ENCODE data around the gene C1orf159. TPM values are rescaled to one million over a fixed set of nuclear protein-coding genes. Genes with fewer than 3 reads are reported as not detected.

C1orf159 gene
- total and polyA plus RNA-seq, 2 of the 8 experiments (the other 6 are each of a cell fraction or from before 2014, with no cell fraction given) = 10.0 to 10.9 TPM

- TF ChIP-seq, protein P1, sequence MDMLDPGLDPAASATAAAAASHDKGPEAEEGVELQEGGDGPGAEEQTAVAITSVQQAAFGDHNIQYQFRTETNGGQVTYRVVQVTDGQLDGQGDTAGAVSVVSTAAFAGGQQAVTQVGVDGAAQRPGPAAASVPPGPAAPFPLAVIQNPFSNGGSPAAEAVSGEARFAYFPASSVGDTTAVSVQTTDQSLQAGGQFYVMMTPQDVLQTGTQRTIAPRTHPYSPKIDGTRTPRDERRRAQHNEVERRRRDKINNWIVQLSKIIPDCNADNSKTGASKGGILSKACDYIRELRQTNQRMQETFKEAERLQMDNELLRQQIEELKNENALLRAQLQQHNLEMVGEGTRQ (IDR thresholded peaks at IDR 0.05; ENCODE audit: low read length) = no peak
- TF ChIP-seq, protein P2, sequence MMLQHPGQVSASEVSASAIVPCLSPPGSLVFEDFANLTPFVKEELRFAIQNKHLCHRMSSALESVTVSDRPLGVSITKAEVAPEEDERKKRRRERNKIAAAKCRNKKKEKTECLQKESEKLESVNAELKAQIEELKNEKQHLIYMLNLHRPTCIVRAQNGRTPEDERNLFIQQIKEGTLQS (IDR thresholded peaks at IDR 0.05; ENCODE audit: insufficient read depth, low read depth, low read length) = peak; percentile 54; the same call in 1 of the 2 replicates
- no peak for TF ChIP-seq SRF (IDR thresholded peaks at IDR 0.05; ENCODE audit: low read depth, low read length)
- TF ChIP-seq SAP30 (IDR thresholded peaks at IDR 0.05; ENCODE audit: insufficient read depth, insufficient replicate concordance, low read length) = no peak
- peak; percentile 93 for TF ChIP-seq BACH1 (IDR thresholded peaks at IDR 0.05; ENCODE audit: low read length)
- TF ChIP-seq PHF8 (conservative IDR thresholded peaks at IDR 0.05; ENCODE audit: low read depth, low read length) = peak; percentile 62
- no peak for TF ChIP-seq ZNF274 (IDR thresholded peaks at IDR 0.05; ENCODE audit: borderline replicate concordance, extremely low read depth, low read length)
- no peak for TF ChIP-seq TCF12 (IDR thresholded peaks at IDR 0.05; ENCODE audit: low read depth, low read length)
- TF ChIP-seq SP2 (IDR thresholded peaks at IDR 0.05; ENCODE audit: low read length) = no peak
- peak; percentile 85 to 99; a peak in 3 of 4 replicates for TF ChIP-seq SIN3A (conservative IDR thresholded peaks at IDR 0.05 in 1 of 2, IDR thresholded peaks at IDR 0.05 in 1 of 2; ENCODE audit: low read depth in 1 of 2, low read length in 2 of 2)
- TF ChIP-seq POLR2A (IDR thresholded peaks at IDR 0.05; ENCODE audit: control extremely low read depth in 1 of 2, low read depth in 2 of 2, low read length in 2 of 2) = peak in 1 of 2 experiments; percentile 22; a peak in 1 of 3 replicates
- no peak for TF ChIP-seq CBX8 (IDR thresholded peaks at IDR 0.05; ENCODE audit: borderline replicate concordance, low read depth, low read length)
- peak; percentile 43; the same call in 1 of the 2 replicates for TF ChIP-seq SP1 (IDR thresholded peaks at IDR 0.05; ENCODE audit: low read depth, low read length)
- TF ChIP-seq EGR1 (IDR thresholded peaks at IDR 0.05; ENCODE audit: borderline replicate concordance, low read depth, low read length) = peak; percentile 67
- TF ChIP-seq POLR2AphosphoS5 (IDR thresholded peaks at IDR 0.05; ENCODE audit: low read depth, low read length) = no peak
- peak; percentile 70 for TF ChIP-seq TEAD4 (IDR thresholded peaks at IDR 0.05; ENCODE audit: low read depth, low read length)
- TF ChIP-seq MAFK (IDR thresholded peaks at IDR 0.05; ENCODE audit: low read depth, low read length) = no peak
- peak; percentile 45; the same call in 1 of the 2 replicates for TF ChIP-seq SUZ12 (IDR thresholded peaks at IDR 0.05; ENCODE audit: low read length)
- no peak for TF ChIP-seq HDAC2 (IDR thresholded peaks at IDR 0.05; ENCODE audit: borderline replicate concordance in 1 of 2, low read depth in 2 of 2, low read length in 2 of 2)
- TF ChIP-seq ASH2L (IDR thresholded peaks at IDR 0.05; ENCODE audit: low read length) = peak; percentile 23
- no peak for TF ChIP-seq TBP (IDR thresholded peaks at IDR 0.05; ENCODE audit: low read depth, low read length)
- no peak for TF ChIP-seq RFX5 (IDR thresholded peaks at IDR 0.05; ENCODE audit: borderline replicate concordance, low read depth, low read length)
Observed at GRCh38 chr1:1115786-1116700, at the start of gene C1orf159 (continued).

All from H1 (cell line).